Adrenal gland (tissue), 12 donors: ENCODE results near the gene DHODH. TPM values are rescaled to one million over a fixed set of nuclear protein-coding genes. Genes with fewer than 3 reads are reported as not detected.
"Not testable (repeated sequence)": the region's sequence is repeated elsewhere in the genome, so short reads cannot be mapped to it uniquely, and the experiment has no call there.

ENCODE experiments used
- DNase-seq, 7 donors: peaks; one replicate each; pipeline ENCODE4 v3.0.0-alpha.2; 2019 to 2020
- H3K27ac ChIP-seq, 5 donors: fragments of 200-600 bp; sonication (generic) in 4 of 5; 1 replicate in 3 of 5; 2 replicates in 2 of 5; pipeline versions ENCODE4 v1.5.1 to v1.8.0; 2016 to 2020; ENCODE audit warnings: mild to moderate bottlenecking in 1 of 5
- H3K27me3 ChIP-seq: fragments of 200-600 bp; 2 replicates; pipeline ENCODE4 v1.8.0; 2021
- H3K36me3 ChIP-seq, 2 donors: fragments of 200-600 bp; replicated peaks in 1 of 2; 1 replicate in 1 of 2; 2 replicates in 1 of 2; pipeline versions ENCODE4 v1.5.1 to v1.8.0; 2018 to 2022
- H3K4me1 ChIP-seq, 2 donors: fragments of 200-600 bp; replicated peaks in 1 of 2; 1 replicate in 1 of 2; 2 replicates in 1 of 2; pipeline versions ENCODE4 v1.5.1 to v1.8.0; 2018 to 2021
- H3K4me3 ChIP-seq, 4 donors: fragments of 200-600 bp; sonication (generic) in 3 of 4; one replicate each; pipeline ENCODE4 v1.5.1; 2016 to 2018
- H3K9me3 ChIP-seq, 3 donors: fragments of 200-600 bp; sonication (generic) in 1 of 3; replicated peaks in 1 of 3; 1 replicate in 2 of 3; 2 replicates in 1 of 3; pipeline versions ENCODE4 v1.5.1 to v1.8.0; 2016 to 2021
- POLR2A ChIP-seq, 2 donors: fragments of 450-650 bp; IDR thresholded peaks; one replicate each; pipeline ENCODE4 v1.6.1; 2017; ENCODE audit warnings: antibody characterized with exemption in 2 of 2, mild to moderate bottlenecking in 2 of 2, moderate library complexity in 1 of 2
- WGBS, 4 donors: extraction: QIAGEN DNeasy Blood & Tissue Kit in 2 of 4; methylation state at CpG; one replicate each; pipeline versions ENCODE4 v1.1.5 to v1.1.7; 2013 to 2017; 5-methylcytosine and 5-hydroxymethylcytosine counted together
- intact Hi-C, 2 donors: fragments of 100-400 bp; cut with DNase I; formaldehyde crosslinking; loops; one replicate each; pipeline versions ENCODE4 v1.14.1 to v1.15.0; 2022 to 2023
- polyA plus RNA-seq, 3 donors: library from polyadenylated mRNA; stranded (reverse); fragments of 200-250 nt in 2 of 3; fragments of 350-450 nt in 1 of 3; fragmentation: Illumina TruSeq in 1 of 3; extraction: RNeasy Lipid Tissue Mini Kit (QIAGEN cat#74804) in 1 of 3; gene quantifications; one replicate each; pipeline ENCODE4 v1.2.3, GENCODE V29; 2013 to 2014
- total RNA-seq, 9 donors: library from RNA; depleted of rRNA in 4 of 9; stranded (reverse); fragments of >200 nt in 4 of 9; fragments of 120-200 nt in 1 of 9; fragmentation: NEBNext Ultra II Directional in 1 of 9; extraction: Animal tissue kit (Norgen Biotek cat#: 25700) in 1 of 9; gene quantifications; one replicate each; pipeline versions ENCODE4 v1.1.0 to v1.2.4, GENCODE V29; 2013 to 2023
- TF ChIP-seq, protein P1 (sequence below), 6 experiments: fragments of 450-650 bp in 4 of 6; fragments of 200-600 bp in 2 of 6; sonication (generic) in 1 of 6; IDR thresholded peaks; 1 replicate in 5 of 6; 2 replicates in 1 of 6; pipeline versions ENCODE4 v1.5.1 to v1.8.0; 2016 to 2021; ENCODE audit warnings: antibody characterized with exemption in 6 of 6, mild to moderate bottlenecking in 2 of 6, moderate library complexity in 1 of 6
- donor health status: healthy with polysubstance abuse.
- donor health status: Bipolar disorder and iron deficiency.
- donor health status: DM: yes; HTN: yes; CAD: no.
- donor health status: DM: no; HTN: no; CAD: no.
- donor health status: DM: no; HTN: no; CAD: no.
- donor health status: DM: yes; HTN: yes; CAD: no.

Gene DHODH
- total and polyA plus RNA-seq, 12 donors, result 1.9 to 11.3 (median 7.9) TPM

DNA sequence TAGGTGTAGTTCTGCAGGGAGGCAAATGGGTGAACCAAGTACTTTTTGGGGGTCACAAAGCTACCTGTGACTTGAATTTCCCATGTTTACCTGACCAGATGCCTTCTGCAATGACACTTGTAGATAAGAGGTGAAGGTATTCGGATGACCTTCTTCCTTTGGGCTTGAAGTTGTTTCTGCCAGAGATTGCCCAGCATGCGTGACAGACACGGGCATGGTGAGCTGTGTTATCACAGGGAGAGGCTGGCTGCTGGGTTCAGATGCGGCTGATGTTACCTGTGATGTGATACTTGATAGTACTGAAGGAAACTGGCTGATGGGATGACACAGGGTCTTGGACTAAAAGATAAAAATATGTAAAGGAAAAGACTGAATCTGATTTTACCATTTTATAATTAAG lies 22.4 kb upstream of the DHODH start:
- WGBS, 4 donors, result 50 to 76% (median 60%) methylated on average over 4 of the region's 4 CpGs
- TF ChIP-seq, protein P1, sequence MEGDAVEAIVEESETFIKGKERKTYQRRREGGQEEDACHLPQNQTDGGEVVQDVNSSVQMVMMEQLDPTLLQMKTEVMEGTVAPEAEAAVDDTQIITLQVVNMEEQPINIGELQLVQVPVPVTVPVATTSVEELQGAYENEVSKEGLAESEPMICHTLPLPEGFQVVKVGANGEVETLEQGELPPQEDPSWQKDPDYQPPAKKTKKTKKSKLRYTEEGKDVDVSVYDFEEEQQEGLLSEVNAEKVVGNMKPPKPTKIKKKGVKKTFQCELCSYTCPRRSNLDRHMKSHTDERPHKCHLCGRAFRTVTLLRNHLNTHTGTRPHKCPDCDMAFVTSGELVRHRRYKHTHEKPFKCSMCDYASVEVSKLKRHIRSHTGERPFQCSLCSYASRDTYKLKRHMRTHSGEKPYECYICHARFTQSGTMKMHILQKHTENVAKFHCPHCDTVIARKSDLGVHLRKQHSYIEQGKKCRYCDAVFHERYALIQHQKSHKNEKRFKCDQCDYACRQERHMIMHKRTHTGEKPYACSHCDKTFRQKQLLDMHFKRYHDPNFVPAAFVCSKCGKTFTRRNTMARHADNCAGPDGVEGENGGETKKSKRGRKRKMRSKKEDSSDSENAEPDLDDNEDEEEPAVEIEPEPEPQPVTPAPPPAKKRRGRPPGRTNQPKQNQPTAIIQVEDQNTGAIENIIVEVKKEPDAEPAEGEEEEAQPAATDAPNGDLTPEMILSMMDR (IDR thresholded peaks at IDR 0.05), result no peak
- no peak for TF ChIP-seq POLR2A (IDR thresholded peaks at IDR 0.05)

DNA sequence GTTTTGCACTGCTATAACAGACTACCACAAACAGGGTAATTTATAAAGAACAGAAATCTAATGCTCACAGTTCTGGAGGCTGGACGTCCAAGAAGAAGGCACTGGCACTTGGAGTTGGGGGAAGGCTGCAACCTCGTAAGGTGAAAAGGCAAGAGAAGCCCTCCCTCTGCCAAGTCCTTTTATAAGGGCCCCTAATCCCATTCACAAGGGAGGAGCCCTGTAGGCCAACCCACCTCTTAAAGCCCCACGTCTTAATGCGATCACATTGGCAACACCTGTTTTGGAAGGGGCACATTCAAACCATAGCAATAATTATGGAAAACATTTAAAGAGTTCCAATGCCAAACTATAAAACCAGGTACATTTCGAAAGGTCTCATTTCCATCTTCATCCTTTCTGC lies 13.5 kb upstream of the DHODH start:
- no peak for DNase-seq
- TF ChIP-seq, protein P1 (IDR thresholded peaks at IDR 0.05), result no peak
- TF ChIP-seq POLR2A (IDR thresholded peaks at IDR 0.05), result no peak
- Histone ChIP-seq H3K4me1 (no peaks in the 10 kb centered on the region), H3K27me3 (peaks cover 4% of the 10 kb centered on the region), H3K4me3 (no peak overlapping the region), H3K36me3 (no peaks in the 10 kb centered on the region), H3K27ac (no peak overlapping the region), H3K9me3 (no peaks in the 10 kb centered on the region)
- intact Hi-C loops, result no loop called here
- 42 to 72% (median 57%) methylated on average over 5 of the region's 5 CpGs for WGBS, 4 donors

More for the DNA sequence above, 22.4 kb upstream of the DHODH start:
- H3K36me3 ChIP-seq, result no peaks in the 10 kb centered on the region
- no peak overlapping the region for H3K4me3 ChIP-seq
- H3K9me3 ChIP-seq, result no peaks in the 10 kb centered on the region
- DNase-seq, result no peak
- intact Hi-C loops, result no loop called here
- H3K27ac ChIP-seq, result no peak overlapping the region
- no peaks in the 10 kb centered on the region for H3K4me1 ChIP-seq
- no peaks in the 10 kb centered on the region for H3K27me3 ChIP-seq

DNA sequence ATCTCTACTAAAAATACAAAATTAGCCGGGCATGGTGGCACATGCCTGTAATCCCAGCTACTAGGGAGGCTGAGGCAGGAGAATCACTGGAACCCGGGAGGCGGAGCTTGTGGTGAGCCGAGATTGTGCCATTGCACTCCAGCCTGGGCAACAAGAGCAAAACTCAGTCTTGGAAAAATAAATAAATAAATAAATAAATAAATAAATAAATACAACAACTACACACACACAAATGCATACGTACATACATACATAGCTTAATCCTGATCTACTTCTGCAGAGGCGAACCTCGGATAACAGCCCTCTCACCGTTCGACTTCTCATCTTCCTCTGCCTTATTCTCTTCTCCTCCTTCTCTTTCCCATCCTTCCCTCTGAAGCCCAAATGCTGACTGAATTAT lies 11.0 kb upstream of the DHODH start:
- H3K4me3 ChIP-seq, H3K4me1 ChIP-seq, H3K27me3 ChIP-seq, DNase-seq, H3K36me3 ChIP-seq, H3K27ac ChIP-seq, intact Hi-C loops, H3K9me3 ChIP-seq: not testable (repeated sequence)
- 83 to 89% (median 87%) methylated on average over 9 of the region's 9 CpGs for WGBS, 4 donors

DNA sequence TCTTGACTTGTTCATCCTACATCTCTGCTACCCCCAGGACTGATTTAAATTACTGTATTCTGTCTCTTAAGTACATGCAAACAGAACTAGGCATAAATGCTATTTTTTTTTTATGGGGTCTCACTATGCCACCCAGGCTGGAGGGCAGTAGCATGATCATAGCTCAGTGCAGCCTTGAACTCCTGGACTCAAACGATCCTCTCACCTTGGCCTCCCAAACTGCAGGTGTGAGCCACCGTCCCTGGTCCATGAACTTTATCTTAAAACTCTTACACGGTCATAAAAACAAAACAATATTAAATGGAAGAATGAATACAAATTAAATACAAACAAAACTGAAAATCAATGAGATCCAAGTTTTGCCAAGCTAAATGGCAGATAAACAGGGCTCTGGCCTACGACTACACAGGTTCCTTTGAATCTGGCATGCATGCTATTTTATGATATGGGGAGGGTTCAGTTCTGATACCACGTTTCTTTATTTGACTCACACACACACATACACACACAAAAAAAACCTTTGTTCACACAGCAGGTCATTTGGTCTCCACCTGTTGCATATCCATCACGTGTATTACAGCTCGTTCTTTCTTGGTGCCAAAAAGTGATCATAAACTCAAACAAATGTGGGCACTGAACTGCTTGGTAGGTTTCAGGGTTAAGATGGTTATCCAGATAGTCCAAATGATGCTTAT lies 7.2 kb upstream of the DHODH start:
- WGBS, 4 donors, result 47 to 54% (median 52%) methylated on average over 7 of the region's 7 CpGs
- Histone ChIP-seq H3K4me1 (no peaks in the 10 kb centered on the region), H3K27me3 (peaks cover 4% of the 10 kb centered on the region), H3K36me3 (no peaks in the 10 kb centered on the region), H3K4me3 (no peak overlapping the region), H3K9me3 (no peaks in the 10 kb centered on the region), H3K27ac (no peak overlapping the region)
- no peak for DNase-seq
- TF ChIP-seq, protein P1 (IDR thresholded peaks at IDR 0.05), result no peak
- no peak for TF ChIP-seq POLR2A (IDR thresholded peaks at IDR 0.05)
- intact Hi-C loops, result no loop called here

DNA sequence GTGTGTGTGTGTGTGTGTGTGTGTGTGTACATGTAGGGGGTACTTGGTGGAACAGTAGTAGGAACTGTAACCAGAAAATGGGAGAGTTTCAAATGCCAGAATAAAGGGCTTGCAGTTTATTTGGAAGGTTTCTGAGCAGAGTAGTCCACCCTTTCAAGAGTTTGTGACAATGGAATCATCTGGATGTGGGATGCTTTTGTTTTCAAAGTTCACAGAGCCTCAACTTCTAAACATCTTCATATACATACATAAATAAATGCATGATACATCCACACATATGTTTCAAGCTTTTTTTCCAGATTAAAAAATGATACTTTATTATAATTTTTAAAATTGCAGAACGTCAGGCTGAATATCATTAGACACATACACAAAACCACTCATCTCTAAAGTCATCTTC lies 5.9 kb upstream of the DHODH start:
- H3K4me3 ChIP-seq, result no peak overlapping the region
- DNase-seq, result no peak
- WGBS, 4 donors, result 49 to 70% (median 63%) methylated on average over 1 of the region's 1 CpG
- intact Hi-C loops, result no loop called here
- H3K27ac ChIP-seq, result no peak overlapping the region
- no peaks in the 10 kb centered on the region for H3K4me1 ChIP-seq
- H3K9me3 ChIP-seq, result no peaks in the 10 kb centered on the region
- H3K36me3 ChIP-seq, result no peaks in the 10 kb centered on the region
- peaks cover 4% of the 10 kb centered on the region for H3K27me3 ChIP-seq
- TF ChIP-seq, protein P1 (IDR thresholded peaks at IDR 0.05), result no peak
- no peak for TF ChIP-seq POLR2A (IDR thresholded peaks at IDR 0.05)

DNA sequence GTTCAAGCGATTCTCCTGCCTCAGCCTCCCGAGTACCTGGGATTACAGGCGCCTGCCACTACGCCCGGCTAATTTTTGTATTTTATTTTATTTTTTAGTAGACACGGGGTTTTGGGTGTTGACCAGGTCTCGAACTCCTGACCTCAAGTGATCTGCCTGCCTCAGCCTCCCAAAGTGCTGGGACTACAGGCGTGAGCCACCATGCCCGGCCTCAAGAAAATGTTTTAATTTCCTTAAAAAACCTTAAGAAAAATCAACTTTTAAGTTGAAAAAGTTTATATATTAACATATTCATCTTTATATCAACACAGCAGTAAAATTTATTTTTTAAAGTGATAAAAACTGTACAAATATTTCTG lies 500 bp upstream of the DHODH start:
- intact Hi-C loops, H3K9me3 ChIP-seq, H3K27me3 ChIP-seq, H3K36me3 ChIP-seq, DNase-seq, H3K4me1 ChIP-seq, H3K27ac ChIP-seq: not testable (repeated sequence)
- 73 to 81% (median 77%) methylated on average over 9 of the region's 9 CpGs for WGBS, 4 donors
- H3K4me3 ChIP-seq, result peak overlapping the region in 1 of 4 donors; percentile 35
